CD4-positive, alpha-beta T cell (primary cell): ENCODE data around the gene OR1N1. TPM values are rescaled to one million over a fixed set of nuclear protein-coding genes. Genes with fewer than 3 reads are reported as not detected.

Source experiments
- ATAC-seq: fragments of 200-7000 bp; cut with Tn5 transposase; one replicate; pipeline ENCODE4 v1.10.0; 2022; ENCODE audit warnings: mild to moderate bottlenecking; ENCODE audit not compliant: poor library complexity
- CTCF ChIA-PET: fragments of 350-600 bp; sonication (Branson Sonifier 250); formaldehyde crosslinking; loops from one replicate; lab custom pipeline; 2021; ENCODE audit warnings: antibody characterized with exemption, inconsistent platforms; lab: Charles Lee
- POLR2A ChIA-PET: fragments of 350-600 bp; sonication (Branson Sonifier 250); formaldehyde crosslinking; loops from one replicate; lab custom pipeline; 2021; ENCODE audit warnings: antibody characterized with exemption, inconsistent platforms; lab: Charles Lee
- DNase-seq, 14 experiments: peaks; one replicate each; pipeline ENCODE4 v3.0.0-alpha.2; 2013 to 2020; ENCODE audit warnings: mixed read lengths in 2 of 14
- H3K27ac ChIP-seq, 2 donors: one replicate each; pipeline versions ENCODE4 v1.5.1 to v1.7.0; 2013; ENCODE audit warnings: low read length in 2 of 2, low read depth in 1 of 2, mild to moderate bottlenecking in 1 of 2
- H3K27me3 ChIP-seq, 2 experiments: 1 replicate in 1 of 2; 2 replicates in 1 of 2; pipeline versions ENCODE4 v1.6.1 to v1.7.0; 2013; ENCODE audit warnings: low read length in 2 of 2, control low read depth in 1 of 2, mild to moderate bottlenecking in 1 of 2, moderate library complexity in 1 of 2; ENCODE audit not compliant: insufficient read depth in 2 of 2, control insufficient read depth in 1 of 2
- H3K36me3 ChIP-seq: one replicate; pipeline ENCODE4 v1.6.1; 2013; ENCODE audit warnings: low read length, control low read depth; ENCODE audit not compliant: insufficient read depth
- H3K4me1 ChIP-seq: one replicate; pipeline ENCODE4 v1.6.1; 2013; ENCODE audit warnings: low read length, control low read depth; ENCODE audit not compliant: insufficient read depth
- H3K4me3 ChIP-seq: one replicate; pipeline ENCODE4 v1.5.1; 2013; ENCODE audit warnings: mild to moderate bottlenecking, low read length, moderate library complexity
- H3K9me3 ChIP-seq, 2 experiments: 1 replicate in 1 of 2; 2 replicates in 1 of 2; pipeline versions ENCODE4 v1.6.1 to v1.7.0; 2013; ENCODE audit warnings: low read length in 2 of 2, mild to moderate bottlenecking in 2 of 2, control low read depth in 1 of 2, moderate library complexity in 1 of 2; ENCODE audit not compliant: control insufficient read depth in 1 of 2, insufficient read depth in 1 of 2
- H3K27ac Mint-ChIP-seq: one replicate; pipeline ENCODE4 v1.8.0; 2020; ENCODE audit warnings: mixed read lengths
- H3K27me3 Mint-ChIP-seq: one replicate; pipeline ENCODE4 v1.8.0; 2021; ENCODE audit warnings: mixed read lengths
- H3K36me3 Mint-ChIP-seq: one replicate; pipeline ENCODE4 v1.8.0; 2021; ENCODE audit warnings: low read depth, mixed read lengths
- H3K4me1 Mint-ChIP-seq: one replicate; pipeline ENCODE4 v1.8.0; 2021; ENCODE audit warnings: low read depth, mixed read lengths
- H3K4me3 Mint-ChIP-seq: one replicate; pipeline ENCODE4 v1.8.0; 2020; ENCODE audit warnings: mild to moderate bottlenecking, mixed read lengths
- H3K9me3 Mint-ChIP-seq: one replicate; pipeline ENCODE4 v1.8.0; 2020; ENCODE audit warnings: mixed read lengths
- intact Hi-C, 2 experiments: fragments of 100-400 bp; cut with DNase I in 1 of 2; cut with micrococcal nuclease in 1 of 2; formaldehyde crosslinking; loops; one replicate each; pipeline versions ENCODE4 v1.15.1 to v1.9.0; 2023 to 2025; cut with DNase I, micrococcal nuclease
- polyA plus RNA-seq, 2 donors: library from polyadenylated mRNA; unstranded; fragments of 120-200 nt; gene quantifications; one replicate each; pipeline ENCODE4 v1.2.1, GENCODE V29; 2013
- total RNA-seq, 174 experiments: library from RNA in 2 of 174; stranded (reverse) in 2 of 174; gene quantifications; one replicate each; pipeline ENCODE4 v1.2.3 and lab custom pipeline; 2021 to 2026
- TF ChIP-seq, protein P1 (sequence below): fragments of 200-600 bp; IDR thresholded peaks from one replicate; pipeline ENCODE4 v1.8.0; 2022; ENCODE audit warnings: antibody characterized with exemption, mild to moderate bottlenecking

The OR1N1 gene, protein sequence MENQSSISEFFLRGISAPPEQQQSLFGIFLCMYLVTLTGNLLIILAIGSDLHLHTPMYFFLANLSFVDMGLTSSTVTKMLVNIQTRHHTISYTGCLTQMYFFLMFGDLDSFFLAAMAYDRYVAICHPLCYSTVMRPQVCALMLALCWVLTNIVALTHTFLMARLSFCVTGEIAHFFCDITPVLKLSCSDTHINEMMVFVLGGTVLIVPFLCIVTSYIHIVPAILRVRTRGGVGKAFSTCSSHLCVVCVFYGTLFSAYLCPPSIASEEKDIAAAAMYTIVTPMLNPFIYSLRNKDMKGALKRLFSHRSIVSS
- total RNA-seq (not detected), total RNA-seq (lab: John Stamatoyannopoulos, UW) (0 to 0.06 (median 0) reads per million in 172 experiments)
- polyA plus RNA-seq (2013, experiment 1 of 2): not detected
- not detected for polyA plus RNA-seq (2013, experiment 2 of 2)

DNA sequence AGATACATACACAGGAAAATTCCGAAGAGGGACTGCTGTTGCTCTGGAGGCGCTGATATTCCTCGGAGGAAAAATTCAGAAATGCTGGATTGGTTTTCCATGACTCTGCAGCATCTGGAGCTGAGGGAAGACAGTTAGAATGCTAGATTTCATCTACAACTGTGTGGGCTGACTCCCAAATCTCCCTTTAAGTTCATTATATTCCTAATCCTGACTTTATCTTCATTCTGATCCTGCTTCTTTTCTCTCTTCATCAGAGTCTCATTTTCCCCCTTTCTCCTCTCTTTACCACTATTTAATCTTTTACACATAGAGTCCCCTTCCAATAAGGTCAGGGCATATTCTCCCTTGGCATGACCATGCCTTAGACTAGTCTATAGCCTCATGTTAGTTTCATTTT is at the start of gene OR1N1:
Gene OR1N1, minus strand, starts transcription at position 101 of the 400 bp plus-strand sequence. Its CDS starts 0 bp downstream, at position 101.
- H3K9me3 Mint-ChIP-seq: no peaks in the 10 kb centered on the region
- Histone ChIP-seq H3K4me3 (no peak within 1 kb of the TSS), H3K9me3 (no peaks in the 10 kb centered on the region), H3K36me3 (no peaks in the 10 kb centered on the region), H3K4me1 (no peaks in the 10 kb centered on the region), H3K27me3 (peaks cover 7 to 18% of the 10 kb centered on the region in 2 experiments), H3K27ac (no peak within 1 kb of the TSS)
- no peak within 1 kb of the TSS for H3K4me3 Mint-ChIP-seq
- POLR2A ChIA-PET: no interaction called here
- ATAC-seq (no peak), DNase-seq (no peak)
- H3K4me1 Mint-ChIP-seq: no peaks in the 10 kb centered on the region
- CTCF ChIA-PET: no interaction called here
- H3K36me3 Mint-ChIP-seq: no peaks in the 10 kb centered on the region
- H3K27me3 Mint-ChIP-seq: peaks cover 25% of the 10 kb centered on the region
- intact Hi-C loops: no loop called here
- TF ChIP-seq, protein P1, sequence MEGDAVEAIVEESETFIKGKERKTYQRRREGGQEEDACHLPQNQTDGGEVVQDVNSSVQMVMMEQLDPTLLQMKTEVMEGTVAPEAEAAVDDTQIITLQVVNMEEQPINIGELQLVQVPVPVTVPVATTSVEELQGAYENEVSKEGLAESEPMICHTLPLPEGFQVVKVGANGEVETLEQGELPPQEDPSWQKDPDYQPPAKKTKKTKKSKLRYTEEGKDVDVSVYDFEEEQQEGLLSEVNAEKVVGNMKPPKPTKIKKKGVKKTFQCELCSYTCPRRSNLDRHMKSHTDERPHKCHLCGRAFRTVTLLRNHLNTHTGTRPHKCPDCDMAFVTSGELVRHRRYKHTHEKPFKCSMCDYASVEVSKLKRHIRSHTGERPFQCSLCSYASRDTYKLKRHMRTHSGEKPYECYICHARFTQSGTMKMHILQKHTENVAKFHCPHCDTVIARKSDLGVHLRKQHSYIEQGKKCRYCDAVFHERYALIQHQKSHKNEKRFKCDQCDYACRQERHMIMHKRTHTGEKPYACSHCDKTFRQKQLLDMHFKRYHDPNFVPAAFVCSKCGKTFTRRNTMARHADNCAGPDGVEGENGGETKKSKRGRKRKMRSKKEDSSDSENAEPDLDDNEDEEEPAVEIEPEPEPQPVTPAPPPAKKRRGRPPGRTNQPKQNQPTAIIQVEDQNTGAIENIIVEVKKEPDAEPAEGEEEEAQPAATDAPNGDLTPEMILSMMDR: no peak
- no peak within 1 kb of the TSS for H3K27ac Mint-ChIP-seq

DNA sequence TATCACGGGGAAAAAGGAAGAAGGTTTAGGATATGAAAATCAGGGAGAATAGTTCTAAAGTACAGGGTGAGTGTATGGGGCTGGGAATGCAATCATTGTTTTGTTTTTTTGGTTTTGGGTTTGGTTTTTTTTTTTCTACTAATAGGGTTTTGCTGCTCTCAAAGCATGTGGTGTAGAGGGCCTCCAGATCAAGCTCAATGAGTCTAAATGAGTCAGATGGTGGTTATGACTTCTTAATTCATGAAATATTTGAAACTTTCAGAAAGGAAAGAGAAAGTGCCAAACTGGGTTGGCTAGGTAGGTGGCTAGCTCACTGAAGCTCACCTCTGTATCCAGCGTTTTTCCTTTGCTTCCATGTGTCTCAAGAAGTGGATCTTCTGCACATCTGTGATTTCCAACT is 45.4 kb upstream of the OR1N1 start:
- Mint-ChIP-seq H3K27ac (no peak overlapping the region), H3K36me3 (no peaks in the 10 kb centered on the region), H3K27me3 (no peaks in the 10 kb centered on the region), H3K4me3 (no peak overlapping the region), H3K4me1 (no peaks in the 10 kb centered on the region), H3K9me3 (no peaks in the 10 kb centered on the region)
- Histone ChIP-seq H3K27me3 (no peaks in the 10 kb centered on the region), H3K4me1 (no peaks in the 10 kb centered on the region), H3K27ac (no peak overlapping the region), H3K36me3 (no peaks in the 10 kb centered on the region), H3K4me3 (no peak overlapping the region), H3K9me3 (peaks cover 0 to 4% of the 10 kb centered on the region in 2 experiments)
- POLR2A ChIA-PET: no interaction called here
- DNase-seq (no peak), ATAC-seq (no peak)
- CTCF ChIA-PET: no interaction called here
- TF ChIP-seq, protein P1: no peak
- intact Hi-C loops: no loop called here

DNA sequence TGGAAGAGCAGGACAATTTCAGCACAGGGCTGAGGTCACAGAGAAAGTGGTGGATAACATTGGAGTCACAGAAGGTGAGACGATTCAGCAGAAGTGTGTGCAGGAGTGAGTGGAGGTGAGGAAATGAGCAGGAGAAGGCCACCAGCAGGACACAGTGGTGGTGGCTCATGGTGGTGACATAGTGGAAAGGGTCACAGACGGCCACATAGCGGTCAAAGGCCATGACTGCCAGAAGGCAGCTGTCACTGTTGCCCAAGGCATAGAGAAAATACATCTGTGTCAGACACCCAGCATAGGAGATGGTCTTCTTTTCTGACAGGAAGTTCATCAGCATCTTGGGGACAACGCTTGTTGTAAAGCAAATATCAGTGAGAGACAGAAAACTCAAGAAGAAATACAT is 40.8 kb upstream of the OR1N1 start:
- no peak for ATAC-seq
- intact Hi-C loops: no loop called here
- POLR2A ChIA-PET: no interaction called here
- H3K4me1 Mint-ChIP-seq: no peaks in the 10 kb centered on the region
- no peak overlapping the region for H3K4me3 Mint-ChIP-seq
- Histone ChIP-seq H3K9me3 (no peaks in the 10 kb centered on the region), H3K4me3 (no peak overlapping the region), H3K4me1 (no peaks in the 10 kb centered on the region), H3K36me3 (no peaks in the 10 kb centered on the region), H3K27me3 (no peaks in the 10 kb centered on the region), H3K27ac (no peak overlapping the region)
- H3K27me3 Mint-ChIP-seq: peaks cover 16% of the 10 kb centered on the region
- CTCF ChIA-PET: no interaction called here
- TF ChIP-seq, protein P1: no peak
- DNase-seq: no peak
- H3K27ac Mint-ChIP-seq: no peak overlapping the region
- H3K9me3 Mint-ChIP-seq: peaks cover 2% of the 10 kb centered on the region
- H3K36me3 Mint-ChIP-seq: no peaks in the 10 kb centered on the region
